OCI-LY7 (cell line): ENCODE measurements around the gene PHF20.

Experiments used
- CTCF ChIP-seq: fragments of 200-600 bp; sonication (generic); conservative IDR thresholded peaks from 2 replicates; pipeline ENCODE4 v1.5.1; 2014; ENCODE audit warnings: mild to moderate bottlenecking, antibody characterized with exemption, low read length, moderate library complexity, mixed read lengths
- EZH2phosphoT487 ChIP-seq: fragments of 200-600 bp; sonication (generic); IDR thresholded peaks from 2 replicates; pipeline ENCODE4 v1.6.1; 2018; ENCODE audit warnings: low read depth, borderline replicate concordance, mild to moderate bottlenecking, mixed run types, antibody characterized with exemption, low read length, moderate library complexity, mixed read lengths

DNA sequence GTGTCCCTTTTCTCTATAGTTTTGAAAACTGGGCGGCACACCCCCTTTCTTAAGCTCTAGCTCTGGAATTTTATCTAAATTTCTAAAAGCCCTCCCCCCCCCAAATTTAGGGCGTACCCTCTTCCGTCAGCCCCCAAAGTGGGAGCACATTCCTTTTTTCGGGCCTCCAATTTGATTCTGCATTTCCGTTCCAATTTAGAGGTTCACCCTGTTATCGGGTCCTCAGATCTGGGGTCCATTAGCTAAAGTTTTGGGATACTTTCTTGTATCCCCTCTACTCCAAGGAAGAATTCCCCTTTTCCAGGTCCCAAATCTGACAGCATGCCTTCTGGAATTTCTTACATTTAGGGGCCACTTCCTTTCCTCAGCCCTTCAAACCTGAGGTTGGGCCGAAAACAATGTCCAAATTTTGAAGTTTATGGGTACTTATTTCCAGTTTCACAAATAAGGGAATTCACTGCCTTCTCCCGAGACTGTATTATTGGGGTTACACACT is 796 bp downstream of the PHF20 start:
- no peak for TF ChIP-seq CTCF
- TF ChIP-seq EZH2phosphoT487 = no peak
